Uterus (tissue), 2 donors: ENCODE results near the gene TNFRSF25.

Experiments
- CTCF ChIP-seq, 4 experiments: fragments of 200-600 bp in 2 of 4; fragments of 450-650 bp in 2 of 4; sonication (generic) in 2 of 4; IDR thresholded peaks; one replicate each; pipeline ENCODE4 v1.5.1; 2016 to 2019; ENCODE audit warnings: antibody characterized with exemption in 4 of 4, mild to moderate bottlenecking in 2 of 4, moderate library complexity in 1 of 4
- POLR2A ChIP-seq, 2 donors: fragments of 450-650 bp; IDR thresholded peaks; one replicate each; pipeline ENCODE4 v1.6.1; 2016; ENCODE audit warnings: antibody characterized with exemption in 2 of 2, mild to moderate bottlenecking in 1 of 2, moderate library complexity in 1 of 2

DNA sequence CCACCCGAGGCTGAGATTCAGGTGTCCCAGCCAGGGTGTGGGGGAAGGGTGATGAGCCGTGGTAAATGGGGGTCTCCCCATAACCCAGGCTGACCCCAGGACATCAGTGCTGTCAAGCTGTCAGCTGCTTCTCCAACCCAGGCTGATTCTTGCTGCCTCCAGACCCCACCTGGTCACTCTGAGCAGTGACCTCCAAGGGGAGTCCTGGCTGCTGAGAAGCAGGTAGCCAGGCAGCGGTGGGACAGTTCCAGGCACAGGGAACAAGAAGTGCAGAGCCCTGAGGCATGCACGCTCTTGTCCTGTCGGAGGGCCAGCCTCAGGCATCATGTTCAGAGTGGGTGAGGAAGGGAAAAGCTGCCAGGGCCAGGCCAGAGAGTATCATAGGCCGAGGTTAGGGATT lies 40.3 kb downstream of the TNFRSF25 start:
- no peak for TF ChIP-seq CTCF (IDR thresholded peaks at IDR 0.05)
- no peak for TF ChIP-seq POLR2A (IDR thresholded peaks at IDR 0.05)
